Stomach (tissue), 4 donors: ENCODE results near the gene PLXNB3.

Experiments
- CTCF ChIP-seq, 7 experiments: fragments of 450-650 bp in 4 of 7; fragments of 200-600 bp in 3 of 7; sonication (generic) in 3 of 7; IDR thresholded peaks; one replicate each; pipeline ENCODE4 v1.5.1; 2016 to 2019; ENCODE audit warnings: antibody characterized with exemption in 7 of 7, control low read depth in 2 of 7, mild to moderate bottlenecking in 1 of 7
- EP300 ChIP-seq: sonication (generic); formaldehyde crosslinking; IDR thresholded peaks from one replicate; pipeline ENCODE4 v1.6.1; 2017; ENCODE audit warnings: antibody characterized with exemption
- POLR2A ChIP-seq, 4 donors: fragments of 450-650 bp; IDR thresholded peaks; one replicate each; pipeline ENCODE4 v1.6.1; 2016; ENCODE audit warnings: antibody characterized with exemption in 4 of 4, control low read depth in 2 of 4, mild to moderate bottlenecking in 1 of 4, moderate library complexity in 1 of 4
- POLR2AphosphoS5 ChIP-seq, 3 donors: sonication (generic); formaldehyde crosslinking; IDR thresholded peaks; one replicate each; pipeline ENCODE4 v1.6.1; 2016; ENCODE audit warnings: antibody characterized with exemption in 3 of 3

- TF ChIP-seq CTCF (IDR thresholded peaks at IDR 0.05): no peak
- TF ChIP-seq POLR2AphosphoS5 (IDR thresholded peaks at IDR 0.05): no peak
- TF ChIP-seq POLR2A (IDR thresholded peaks at IDR 0.05): no peak
- no peak for TF ChIP-seq EP300
Observed at GRCh38 chrX:153779891-153780677, 16.0 kb downstream of the PLXNB3 start.
